Measurements from ENCODE around the gene MORN4.

The MORN4 gene

DNA sequence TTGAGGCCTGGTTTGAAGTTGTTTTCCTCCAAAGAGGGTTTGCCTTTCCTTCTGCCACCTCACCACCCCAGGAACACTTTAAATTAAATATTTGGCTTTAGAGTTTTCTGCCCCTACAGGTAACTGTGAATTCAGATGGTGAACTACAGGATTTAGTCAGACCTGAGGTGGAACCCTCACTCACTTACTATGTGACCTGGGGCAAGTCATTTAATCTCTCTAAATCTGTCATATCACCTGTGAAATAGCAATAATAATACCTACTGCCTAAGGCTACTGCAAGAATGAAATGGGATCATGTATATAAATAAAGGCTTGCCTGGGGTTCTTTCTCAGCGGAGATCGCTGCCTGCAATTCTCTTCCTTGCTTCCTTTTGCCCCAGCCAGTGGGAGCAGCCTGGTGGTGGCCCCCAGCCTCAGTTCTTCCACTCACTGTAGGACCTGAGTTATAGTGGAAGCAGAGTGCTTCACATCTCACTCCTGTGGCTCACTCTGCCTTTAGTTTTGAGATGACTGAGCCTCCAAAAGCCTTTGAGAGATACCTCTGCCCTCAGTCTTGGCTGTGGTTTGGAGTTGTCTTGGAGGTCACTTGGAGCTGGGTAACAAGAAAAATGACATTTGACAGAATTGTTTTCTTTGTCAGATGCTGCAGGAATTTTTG lies 66.8 kb downstream of the MORN4 start:
- DNase-seq (ENCODE audit: low read depth) = no peak
- H3K4me3 ChIP-seq (replicated peaks; ENCODE audit: low read depth, low read length) = no peak overlapping the region
- no peak for TF ChIP-seq CTCF (IDR thresholded peaks at IDR 0.05; ENCODE audit: low read length, missing control alignments)

GRCh38 chr10:97564776-97565175 lies 68.5 kb downstream of the MORN4 start:
- DNase-seq (ENCODE audit: low read depth) = no peak
- no peak for TF ChIP-seq CTCF (IDR thresholded peaks at IDR 0.05; ENCODE audit: low read length, missing control alignments)
- H3K4me3 ChIP-seq (replicated peaks; ENCODE audit: low read depth, low read length) = no peak overlapping the region

Measured in fibroblast of pulmonary artery (primary cell).